Measurements from ENCODE around the gene BLOC1S4.
"Not testable (repeated sequence)": the region's sequence is repeated elsewhere in the genome, so short reads cannot be mapped to it uniquely, and the experiment has no call there.

BLOC1S4 gene

GRCh38 chr4:6742507-6742906 lies 26.5 kb downstream of the BLOC1S4 start:
- DNase-seq (ENCODE audit: low read depth), result no peak

GRCh38 chr4:6742989-6743388 lies 27.0 kb downstream of the BLOC1S4 start:
- DNase-seq (ENCODE audit: low read depth), result no peak

DNA sequence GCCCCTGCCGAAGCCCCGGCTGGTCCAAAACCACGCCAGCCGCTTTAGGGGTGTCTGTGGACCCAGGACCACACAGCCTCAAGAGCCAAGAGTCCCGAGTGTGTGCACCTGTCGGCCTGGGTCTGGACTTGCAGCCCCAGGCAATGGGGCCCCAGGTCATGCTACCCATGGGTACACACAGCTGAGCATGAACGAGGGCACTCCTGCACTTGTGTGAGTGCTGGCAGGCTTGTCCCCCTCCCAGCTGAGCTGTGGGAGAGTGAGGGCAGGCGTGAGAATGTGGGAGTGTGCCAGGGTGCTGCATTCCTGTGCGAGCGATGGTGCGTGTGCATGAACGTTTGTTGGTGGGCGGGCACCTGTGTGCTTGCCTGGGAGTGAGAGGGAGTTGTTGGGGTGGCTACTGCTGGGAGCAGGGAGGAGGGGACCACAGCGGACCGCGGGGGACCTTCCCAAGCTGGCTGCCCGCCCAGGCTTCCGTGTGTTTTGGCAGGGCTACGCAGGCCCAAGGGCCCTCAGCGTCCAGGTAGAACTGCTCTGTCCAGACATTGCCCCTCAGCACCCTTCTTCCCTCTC lies 30.8 kb downstream of the BLOC1S4 start:
- no peak for DNase-seq (ENCODE audit: low read depth)

DNA sequence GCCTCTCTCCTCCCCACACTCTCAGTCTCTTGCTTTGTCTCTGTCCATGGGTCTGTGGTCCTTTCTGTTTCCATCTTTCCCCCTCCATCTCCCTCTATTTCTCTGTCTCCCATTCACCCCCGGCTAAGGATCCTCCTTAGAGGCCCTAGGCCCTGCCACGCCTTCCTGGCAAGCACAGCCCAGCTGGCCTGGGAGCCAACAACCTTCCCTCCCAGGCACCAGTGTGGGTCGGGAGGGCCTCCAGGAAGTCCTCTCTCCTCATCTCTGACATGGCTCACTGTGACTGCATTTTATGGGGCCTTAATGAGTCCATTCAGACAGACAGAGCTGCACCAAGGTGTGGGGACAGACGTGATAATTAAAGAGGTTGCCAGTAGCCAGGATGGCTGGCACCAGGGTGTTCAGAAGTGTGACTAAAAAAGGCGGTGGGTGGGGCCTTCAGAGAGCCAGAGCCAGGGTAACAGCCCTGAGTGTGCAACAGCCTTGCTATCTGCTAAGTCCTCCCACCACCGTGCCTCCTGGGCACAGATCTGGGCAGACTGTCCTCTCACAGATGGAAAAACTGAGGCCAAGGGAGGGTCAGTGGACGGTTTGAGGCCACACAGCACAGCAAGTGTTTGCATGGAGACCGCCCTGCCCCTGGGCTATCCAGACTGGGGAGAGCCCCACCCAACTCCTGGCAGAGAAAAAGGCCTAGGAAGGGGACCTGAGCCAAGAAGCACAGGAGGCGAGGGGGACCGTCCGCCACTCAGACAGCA lies 31.5 kb downstream of the BLOC1S4 start:
- DNase-seq (ENCODE audit: low read depth), result no peak

- DNase-seq (ENCODE audit: low read depth), result no peak
Observed at GRCh38 chr4:6748286-6748685, 32.3 kb downstream of the BLOC1S4 start.

GRCh38 chr4:6749340-6750171 lies 33.6 kb downstream of the BLOC1S4 start:
- no peak for DNase-seq (ENCODE audit: low read depth)

GRCh38 chr4:6750286-6751221 lies 34.6 kb downstream of the BLOC1S4 start:
- DNase-seq (ENCODE audit: low read depth), result no peak

GRCh38 chr4:6751611-6752485 lies 35.9 kb downstream of the BLOC1S4 start:
- DNase-seq (ENCODE audit: low read depth), result no peak

DNA sequence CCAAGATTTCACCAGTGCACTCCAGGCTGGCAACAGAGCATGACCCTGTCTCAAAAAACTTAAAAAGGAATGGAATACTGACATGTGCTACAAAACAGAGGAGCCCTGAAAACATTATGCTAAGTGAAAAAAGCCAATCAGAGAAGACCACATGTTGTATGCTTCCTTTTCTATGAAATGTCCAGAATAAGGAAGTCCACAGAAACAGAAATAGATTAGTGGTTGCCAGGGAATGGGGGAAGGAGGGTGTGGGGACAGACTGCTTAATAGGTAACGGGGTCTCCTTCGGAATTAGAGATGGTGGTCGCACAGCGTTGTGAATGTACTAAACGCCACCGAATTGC lies 36.5 kb downstream of the BLOC1S4 start:
- DNase-seq (ENCODE audit: low read depth), result no peak

DNA sequence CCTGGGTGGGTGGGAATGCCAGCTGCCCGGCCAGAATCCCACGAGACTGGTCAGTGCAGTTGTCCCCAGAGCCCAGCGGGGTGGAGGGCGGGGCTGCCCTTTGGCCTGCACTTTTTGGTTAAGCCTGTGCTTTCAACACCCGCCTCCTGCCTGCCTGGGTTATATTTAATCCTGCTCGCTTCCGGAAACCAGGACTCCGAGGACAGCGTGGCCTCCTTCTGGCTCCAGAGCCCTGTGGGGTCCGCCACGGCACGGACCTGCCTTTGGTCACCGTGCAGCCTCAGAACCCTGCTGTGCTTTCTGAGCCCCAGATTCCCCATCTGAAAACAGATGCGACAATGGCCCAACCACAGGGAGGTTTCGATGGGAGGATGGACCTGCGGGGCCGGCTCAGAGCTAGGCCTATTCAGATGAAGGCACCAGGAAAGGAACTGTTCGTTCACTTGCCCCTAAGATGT lies 37.2 kb downstream of the BLOC1S4 start:
- no peak for DNase-seq (ENCODE audit: low read depth)

- DNase-seq (ENCODE audit: low read depth), result no peak
Observed at GRCh38 chr4:6753891-6754290, 37.9 kb downstream of the BLOC1S4 start.

- no peak for DNase-seq (ENCODE audit: low read depth)
Observed at GRCh38 chr4:6754481-6755087, 38.6 kb downstream of the BLOC1S4 start.

GRCh38 chr4:6755088-6755753 lies 39.2 kb downstream of the BLOC1S4 start:
- DNase-seq (ENCODE audit: low read depth), result no peak

DNA sequence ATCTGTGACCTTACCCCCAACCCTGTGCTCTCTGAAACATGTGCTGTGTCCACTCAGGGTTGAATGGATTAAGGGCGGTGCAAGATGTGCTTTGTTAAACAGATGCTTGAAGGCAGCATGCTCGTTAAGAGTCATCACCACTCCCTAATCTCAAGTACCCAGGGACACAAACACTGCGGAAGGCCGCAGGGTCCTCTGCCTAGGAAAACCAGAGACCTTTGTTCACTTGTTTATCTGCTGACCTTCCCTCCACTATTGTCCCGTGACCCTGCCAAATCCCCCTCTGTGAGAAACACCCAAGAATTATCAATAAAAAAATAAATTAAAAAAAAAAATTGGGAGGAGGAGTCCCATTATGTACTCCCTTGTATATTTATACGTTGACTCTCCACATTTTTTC lies 40.4 kb downstream of the BLOC1S4 start:
- DNase-seq (ENCODE audit: low read depth), result not testable (repeated sequence)

DNA sequence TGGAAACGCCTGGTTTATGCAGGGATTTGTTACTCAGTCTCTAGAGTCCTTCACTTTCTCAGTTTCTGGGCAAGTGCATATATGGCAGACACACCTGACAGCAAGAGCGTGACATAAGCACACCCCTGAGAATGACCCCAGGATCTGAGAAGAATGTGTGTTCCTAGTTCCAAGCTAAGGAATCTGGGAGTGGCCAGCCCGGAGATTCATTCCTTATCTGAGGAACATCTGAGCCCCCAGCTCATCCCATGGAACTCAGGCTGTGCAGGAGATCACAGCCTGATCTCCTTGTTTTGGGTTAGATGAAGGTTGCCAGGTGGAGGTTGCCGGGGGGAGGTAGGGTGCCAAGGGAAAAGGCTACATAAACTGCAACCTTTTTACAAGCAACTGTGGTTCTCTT lies 42.8 kb downstream of the BLOC1S4 start:
- no peak for DNase-seq (ENCODE audit: low read depth)

GRCh38 chr4:6760865-6761264 lies 44.9 kb downstream of the BLOC1S4 start:
- DNase-seq (ENCODE audit: low read depth), result no peak

DNA sequence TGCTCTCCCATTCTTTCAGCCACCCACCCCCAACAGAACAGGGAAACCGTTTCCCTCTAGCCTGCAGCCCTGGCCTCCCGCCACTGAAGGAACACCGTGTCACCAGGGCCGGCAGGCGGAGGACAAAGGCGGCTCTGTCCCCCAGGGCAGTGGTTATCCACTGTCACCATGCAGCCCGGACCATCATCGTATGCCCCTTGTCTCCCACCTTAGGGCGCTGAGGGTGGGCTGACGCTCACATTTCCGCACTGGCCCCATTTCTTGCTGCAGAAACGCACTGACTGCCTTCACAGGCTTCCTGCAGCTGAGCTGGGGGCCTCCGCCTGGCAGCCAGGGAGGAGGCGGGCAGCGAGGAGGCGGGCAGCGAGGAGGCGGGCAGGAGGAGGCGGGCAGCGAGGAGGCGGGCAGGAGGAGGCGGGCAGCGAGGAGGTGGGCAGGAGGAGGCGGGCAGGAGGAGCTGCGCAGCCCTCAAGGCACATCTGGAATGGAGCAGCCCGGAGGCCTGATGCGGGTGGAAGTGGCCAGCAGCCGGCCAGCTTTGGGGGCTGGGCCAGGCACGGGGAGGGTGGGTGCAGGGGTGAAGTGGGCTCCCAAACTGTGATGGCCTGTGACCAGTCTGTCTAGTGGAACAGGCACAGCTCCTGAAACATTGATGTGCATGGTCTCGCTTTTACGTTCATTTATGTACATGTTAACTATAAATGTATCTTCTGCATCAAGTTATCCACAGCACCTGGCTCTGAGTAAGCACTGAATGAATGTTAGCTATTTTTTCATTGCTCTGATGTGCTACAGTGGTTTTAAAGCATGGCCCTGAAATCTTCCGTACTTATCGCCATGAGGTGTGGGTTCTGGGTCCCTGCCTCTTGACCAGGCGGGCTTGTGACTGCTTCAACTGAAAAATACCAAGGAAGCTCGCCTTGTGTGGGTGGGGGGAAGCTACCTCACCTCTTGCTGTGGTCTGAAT lies 46.0 kb downstream of the BLOC1S4 start:
- no peak for DNase-seq (ENCODE audit: low read depth)

- DNase-seq (ENCODE audit: low read depth), result no peak
Observed at GRCh38 chr4:6763330-6763851, 47.4 kb downstream of the BLOC1S4 start.

Measured in non-pigmented ciliary epithelial cell (primary cell).